Measurements from ENCODE around the gene ISL2. TPM values are rescaled to one million over a fixed set of nuclear protein-coding genes. Genes with fewer than 3 reads are reported as not detected.

Gene ISL2
- total and polyA plus RNA-seq, 9 of the 15 experiments (the other 6 are each of a cell fraction or from before 2014, with no cell fraction given): 0.15 to 23.7 (median 4.0) TPM

GRCh38 chr15:76289582-76289981, 47.0 kb upstream of the ISL2 start (continued):
- TF ChIP-seq NCOR1 (IDR thresholded peaks at IDR 0.05) (peak; percentile 34; the same call in 1 of the 2 replicates), KDM5B (IDR thresholded peaks at IDR 0.05; ENCODE audit: insufficient replicate concordance, low read depth, low read length) (no peak), ARID1B (IDR thresholded peaks at IDR 0.05) (peak; percentile 67), NCOA6 (IDR thresholded peaks at IDR 0.05) (no peak), RCOR1 (IDR thresholded peaks at IDR 0.05; ENCODE audit: borderline replicate concordance in 1 of 2, low read depth in 2 of 2, low read length in 2 of 2) (no peak), SPI1 (IDR thresholded peaks at IDR 0.05; ENCODE audit: borderline replicate concordance, low read depth, low read length) (no peak), CHD4 (IDR thresholded peaks at IDR 0.05; ENCODE audit: insufficient read depth, insufficient replicate concordance, low read depth, low read length, poor library complexity, severe bottlenecking) (no peak), TAF1 (IDR thresholded peaks at IDR 0.05; ENCODE audit: control insufficient read depth, extremely low read depth, insufficient read depth, low read length, severe bottlenecking) (no peak), PHTF2 (CRISPR knock-in tag; IDR thresholded peaks at IDR 0.05) (no peak), ZFX (CRISPR knock-in tag; IDR thresholded peaks at IDR 0.05) (no peak), RUNX1 (IDR thresholded peaks at IDR 0.05; ENCODE audit: low read depth) (no peak), IFI16 (CRISPR knock-in tag; IDR thresholded peaks at IDR 0.05) (no peak), POLR2B (IDR thresholded peaks at IDR 0.05; ENCODE audit: low read depth, partially characterized antibody) (no peak), NKRF (IDR thresholded peaks at IDR 0.05; ENCODE audit: borderline replicate concordance) (no peak), RBM22 (IDR thresholded peaks at IDR 0.05; ENCODE audit: low read depth, low read length, poor library complexity, severe bottlenecking) (no peak), CSDE1 (IDR thresholded peaks at IDR 0.05) (no peak), U2AF2 (optimal IDR thresholded peaks at IDR 0.05; ENCODE audit: low read depth, low read length) (no peak), NFE2L1 (tag; IDR thresholded peaks at IDR 0.05; ENCODE audit: borderline replicate concordance, low read depth) (no peak)
- TF ChIP-seq, protein P1, sequence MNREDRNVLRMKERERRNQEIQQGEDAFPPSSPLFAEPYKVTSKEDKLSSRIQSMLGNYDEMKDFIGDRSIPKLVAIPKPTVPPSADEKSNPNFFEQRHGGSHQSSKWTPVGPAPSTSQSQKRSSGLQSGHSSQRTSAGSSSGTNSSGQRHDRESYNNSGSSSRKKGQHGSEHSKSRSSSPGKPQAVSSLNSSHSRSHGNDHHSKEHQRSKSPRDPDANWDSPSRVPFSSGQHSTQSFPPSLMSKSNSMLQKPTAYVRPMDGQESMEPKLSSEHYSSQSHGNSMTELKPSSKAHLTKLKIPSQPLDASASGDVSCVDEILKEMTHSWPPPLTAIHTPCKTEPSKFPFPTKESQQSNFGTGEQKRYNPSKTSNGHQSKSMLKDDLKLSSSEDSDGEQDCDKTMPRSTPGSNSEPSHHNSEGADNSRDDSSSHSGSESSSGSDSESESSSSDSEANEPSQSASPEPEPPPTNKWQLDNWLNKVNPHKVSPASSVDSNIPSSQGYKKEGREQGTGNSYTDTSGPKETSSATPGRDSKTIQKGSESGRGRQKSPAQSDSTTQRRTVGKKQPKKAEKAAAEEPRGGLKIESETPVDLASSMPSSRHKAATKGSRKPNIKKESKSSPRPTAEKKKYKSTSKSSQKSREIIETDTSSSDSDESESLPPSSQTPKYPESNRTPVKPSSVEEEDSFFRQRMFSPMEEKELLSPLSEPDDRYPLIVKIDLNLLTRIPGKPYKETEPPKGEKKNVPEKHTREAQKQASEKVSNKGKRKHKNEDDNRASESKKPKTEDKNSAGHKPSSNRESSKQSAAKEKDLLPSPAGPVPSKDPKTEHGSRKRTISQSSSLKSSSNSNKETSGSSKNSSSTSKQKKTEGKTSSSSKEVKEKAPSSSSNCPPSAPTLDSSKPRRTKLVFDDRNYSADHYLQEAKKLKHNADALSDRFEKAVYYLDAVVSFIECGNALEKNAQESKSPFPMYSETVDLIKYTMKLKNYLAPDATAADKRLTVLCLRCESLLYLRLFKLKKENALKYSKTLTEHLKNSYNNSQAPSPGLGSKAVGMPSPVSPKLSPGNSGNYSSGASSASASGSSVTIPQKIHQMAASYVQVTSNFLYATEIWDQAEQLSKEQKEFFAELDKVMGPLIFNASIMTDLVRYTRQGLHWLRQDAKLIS (CRISPR knock-in tag; IDR thresholded peaks at IDR 0.05): no peak
- TF ChIP-seq, protein P2, sequence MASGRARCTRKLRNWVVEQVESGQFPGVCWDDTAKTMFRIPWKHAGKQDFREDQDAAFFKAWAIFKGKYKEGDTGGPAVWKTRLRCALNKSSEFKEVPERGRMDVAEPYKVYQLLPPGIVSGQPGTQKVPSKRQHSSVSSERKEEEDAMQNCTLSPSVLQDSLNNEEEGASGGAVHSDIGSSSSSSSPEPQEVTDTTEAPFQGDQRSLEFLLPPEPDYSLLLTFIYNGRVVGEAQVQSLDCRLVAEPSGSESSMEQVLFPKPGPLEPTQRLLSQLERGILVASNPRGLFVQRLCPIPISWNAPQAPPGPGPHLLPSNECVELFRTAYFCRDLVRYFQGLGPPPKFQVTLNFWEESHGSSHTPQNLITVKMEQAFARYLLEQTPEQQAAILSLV (tag; IDR thresholded peaks at IDR 0.05): no peak
- TF ChIP-seq, protein P3, sequence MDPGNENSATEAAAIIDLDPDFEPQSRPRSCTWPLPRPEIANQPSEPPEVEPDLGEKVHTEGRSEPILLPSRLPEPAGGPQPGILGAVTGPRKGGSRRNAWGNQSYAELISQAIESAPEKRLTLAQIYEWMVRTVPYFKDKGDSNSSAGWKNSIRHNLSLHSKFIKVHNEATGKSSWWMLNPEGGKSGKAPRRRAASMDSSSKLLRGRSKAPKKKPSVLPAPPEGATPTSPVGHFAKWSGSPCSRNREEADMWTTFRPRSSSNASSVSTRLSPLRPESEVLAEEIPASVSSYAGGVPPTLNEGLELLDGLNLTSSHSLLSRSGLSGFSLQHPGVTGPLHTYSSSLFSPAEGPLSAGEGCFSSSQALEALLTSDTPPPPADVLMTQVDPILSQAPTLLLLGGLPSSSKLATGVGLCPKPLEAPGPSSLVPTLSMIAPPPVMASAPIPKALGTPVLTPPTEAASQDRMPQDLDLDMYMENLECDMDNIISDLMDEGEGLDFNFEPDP (CRISPR knock-in tag; IDR thresholded peaks at IDR 0.05): no peak
